Effector memory CD8-positive, alpha-beta T cell (primary cell): ENCODE results near the gene APBA2.

ENCODE experiments used
- ATAC-seq: fragments of 150-1000 bp; cut with Tn5 transposase; replicated peaks from 2 replicates; pipeline ENCODE4 v1.10.0; 2021; ENCODE audit warnings: mild to moderate bottlenecking, moderate library complexity
- DNase-seq, 3 experiments: peaks; one replicate each; pipeline ENCODE4 v3.0.0; 2021
- H3K27ac Mint-ChIP-seq, 2 donors: one replicate each; pipeline ENCODE4 v1.8.0; 2022; ENCODE audit warnings: mild to moderate bottlenecking in 2 of 2, mixed read lengths in 2 of 2, moderate library complexity in 2 of 2
- H3K27me3 Mint-ChIP-seq, 2 donors: one replicate each; pipeline ENCODE4 v1.8.0; 2022; ENCODE audit warnings: mixed read lengths in 2 of 2
- H3K36me3 Mint-ChIP-seq: one replicate; pipeline ENCODE4 v1.8.0; 2022; ENCODE audit warnings: mild to moderate bottlenecking, moderate library complexity, mixed read lengths; ENCODE audit not compliant: insufficient read depth
- H3K4me1 Mint-ChIP-seq, 2 donors: one replicate each; pipeline ENCODE4 v1.8.0; 2022; ENCODE audit warnings: low read depth in 2 of 2, mixed read lengths in 2 of 2
- H3K4me3 Mint-ChIP-seq, 2 donors: one replicate each; pipeline ENCODE4 v1.8.0; 2022; ENCODE audit warnings: mild to moderate bottlenecking in 2 of 2, mixed read lengths in 2 of 2, moderate library complexity in 2 of 2
- H3K9me3 Mint-ChIP-seq, 2 donors: one replicate each; pipeline ENCODE4 v1.8.0; 2022; ENCODE audit warnings: mixed read lengths in 2 of 2

Gene APBA2

DNA sequence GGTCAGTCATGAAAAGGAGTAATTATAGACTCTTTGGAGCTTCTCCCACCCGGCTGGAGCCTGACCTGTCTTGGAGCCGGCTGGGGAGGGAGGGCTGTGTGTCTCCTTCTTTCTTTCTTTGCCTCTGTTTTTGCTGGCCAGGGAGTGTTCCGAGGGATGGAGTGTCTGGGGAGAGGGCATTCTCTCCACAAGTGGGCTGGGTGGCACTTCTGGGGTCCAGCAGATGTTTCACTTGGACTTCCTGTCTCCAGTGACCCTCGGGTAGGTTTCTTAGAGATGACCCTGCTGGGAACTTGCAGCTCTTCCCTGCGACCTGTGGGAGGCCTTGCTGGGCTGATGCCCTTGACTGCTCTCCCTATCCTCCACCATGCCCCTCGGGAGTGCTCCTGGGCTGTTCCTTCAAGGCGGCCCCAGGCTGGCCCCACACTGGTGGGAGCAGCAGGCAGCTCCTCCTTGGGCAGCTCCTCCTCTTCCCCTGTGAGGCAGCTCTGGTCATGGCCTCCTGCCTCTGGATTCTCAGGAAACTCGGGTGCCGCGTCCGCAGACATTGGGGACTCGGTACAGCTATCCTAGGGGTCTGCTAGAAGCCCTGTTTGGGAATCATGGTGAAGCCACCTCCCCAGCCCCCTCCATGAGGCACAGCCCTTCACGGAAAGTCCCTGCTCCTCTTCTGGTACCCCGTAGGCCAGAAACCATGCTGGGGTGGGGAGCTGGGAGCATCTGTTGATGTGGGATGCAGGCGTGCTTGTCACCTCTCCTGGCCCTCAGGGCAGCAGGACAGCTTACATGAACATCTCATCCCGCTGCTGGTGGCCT, 44.9 kb downstream of the APBA2 start:
- peak overlapping the region in 1 of 2 donors; percentile 19 for H3K27ac Mint-ChIP-seq
- DNase-seq, result no peak
- no peak overlapping the region for H3K4me3 Mint-ChIP-seq
- peaks cover 0 to 10% of the 10 kb centered on the region in 2 donors for H3K27me3 Mint-ChIP-seq
- H3K36me3 Mint-ChIP-seq, result peaks cover 4% of the 10 kb centered on the region
- H3K9me3 Mint-ChIP-seq, result no peaks in the 10 kb centered on the region
- ATAC-seq, result no peak
- peaks cover 11 to 29% of the 10 kb centered on the region in 2 donors for H3K4me1 Mint-ChIP-seq

DNA sequence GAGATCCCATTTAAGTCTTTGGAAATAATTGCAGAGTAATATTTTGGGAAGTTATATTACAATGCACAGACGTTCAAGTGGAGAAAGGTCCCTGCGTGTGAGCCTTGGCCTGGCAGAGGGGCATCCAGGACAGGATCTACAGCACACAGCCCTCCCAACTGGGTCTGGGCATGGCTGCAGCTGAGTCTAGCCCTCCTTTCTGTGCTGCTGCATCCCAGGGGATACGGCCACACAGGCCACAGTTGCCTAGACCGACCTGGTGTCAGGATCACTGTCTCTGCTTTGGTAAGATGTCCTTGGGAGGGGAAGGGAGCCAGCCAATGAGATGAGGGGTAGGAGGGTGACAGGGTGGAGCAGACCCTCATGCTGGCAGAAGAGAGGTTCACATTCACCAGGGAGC, 46.1 kb downstream of the APBA2 start:
- ATAC-seq (no peak), DNase-seq (no peak)
- H3K27me3 Mint-ChIP-seq, result peaks cover 0 to 10% of the 10 kb centered on the region in 2 donors
- H3K36me3 Mint-ChIP-seq, result peaks cover 4% of the 10 kb centered on the region
- peaks cover 19 to 41% of the 10 kb centered on the region in 2 donors for H3K4me1 Mint-ChIP-seq
- no peaks in the 10 kb centered on the region for H3K9me3 Mint-ChIP-seq
- H3K4me3 Mint-ChIP-seq, result no peak overlapping the region
- no peak overlapping the region for H3K27ac Mint-ChIP-seq

DNA sequence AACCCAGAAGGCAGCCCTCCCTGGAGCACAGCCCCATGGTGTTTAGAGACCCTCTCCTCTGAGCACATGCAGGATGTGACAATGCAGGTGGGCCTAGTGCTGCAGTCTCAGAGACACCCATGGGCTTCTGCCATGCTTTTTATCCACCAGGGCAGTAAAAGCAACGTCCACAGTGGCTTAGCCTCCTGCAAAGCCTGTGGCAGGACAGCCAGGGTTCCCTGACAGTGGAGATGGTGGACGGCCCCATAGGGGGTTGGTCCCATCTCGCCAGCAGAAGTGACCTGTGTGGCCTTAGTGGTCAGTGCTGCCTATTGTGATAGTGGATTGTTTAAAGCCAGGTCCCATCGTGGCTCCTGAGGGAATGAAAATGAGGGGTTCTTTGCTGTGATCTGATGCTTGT, 46.6 kb downstream of the APBA2 start:
- Mint-ChIP-seq H3K4me1 (peaks cover 23 to 46% of the 10 kb centered on the region in 2 donors), H3K27ac (peak overlapping the region in 1 of 2 donors; percentile 16), H3K27me3 (peaks cover 0 to 10% of the 10 kb centered on the region in 2 donors), H3K36me3 (peaks cover 4% of the 10 kb centered on the region), H3K9me3 (no peaks in the 10 kb centered on the region), H3K4me3 (no peak overlapping the region)
- no peak for DNase-seq
- ATAC-seq, result no peak

DNA sequence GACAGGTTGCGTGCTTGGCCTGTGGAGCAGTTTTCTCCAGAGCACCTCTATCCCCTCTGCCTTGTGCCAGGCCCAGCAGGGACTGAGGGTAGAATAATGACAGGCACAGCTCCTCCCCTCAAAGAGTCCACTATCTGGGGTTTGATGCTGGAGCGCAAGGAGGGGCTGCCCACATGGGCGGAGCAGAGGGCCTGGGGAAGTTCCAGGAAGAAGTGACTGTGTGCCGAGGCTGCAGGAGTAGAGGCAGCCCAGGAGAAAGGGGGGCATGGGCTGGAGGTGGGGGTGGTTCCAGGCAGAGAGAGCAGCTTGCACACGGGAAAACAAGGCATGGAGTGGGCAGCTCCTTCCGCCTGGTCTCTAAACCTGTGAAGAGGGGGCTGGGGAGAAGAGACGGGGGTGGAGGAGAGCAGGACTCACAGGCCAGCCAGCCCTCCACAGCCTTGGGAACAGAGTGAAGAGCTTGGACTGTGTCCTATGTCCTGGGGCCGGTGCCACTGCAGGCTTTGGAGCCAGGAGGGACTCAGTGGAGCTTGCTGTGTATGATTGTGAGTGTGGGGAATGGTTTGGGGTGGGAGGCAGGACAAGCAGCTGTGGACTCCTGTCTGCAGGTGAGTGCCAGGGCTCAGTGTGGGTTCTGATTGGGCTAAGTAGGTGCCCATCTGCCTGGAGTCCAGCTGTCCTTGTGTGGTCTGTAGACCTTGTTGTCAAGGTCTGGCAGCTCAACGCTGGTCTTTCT, 48.1 kb downstream of the APBA2 start:
- DNase-seq (no peak), ATAC-seq (no peak)
- Mint-ChIP-seq H3K9me3 (no peaks in the 10 kb centered on the region), H3K36me3 (peaks cover 12% of the 10 kb centered on the region), H3K27me3 (peaks cover 0 to 10% of the 10 kb centered on the region in 2 donors), H3K27ac (peak overlapping the region; percentile 76 to 92), H3K4me1 (peaks cover 30 to 54% of the 10 kb centered on the region in 2 donors), H3K4me3 (peak overlapping the region in 1 of 2 donors; percentile 19)

GRCh38 chr15:28934645-28935044, 48.9 kb downstream of the APBA2 start:
- H3K9me3 Mint-ChIP-seq, result no peaks in the 10 kb centered on the region
- peaks cover 12% of the 10 kb centered on the region for H3K36me3 Mint-ChIP-seq
- DNase-seq, result no peak
- peak overlapping the region; percentile 76 to 92 for H3K27ac Mint-ChIP-seq
- peak overlapping the region in 1 of 2 donors; percentile 19 for H3K4me3 Mint-ChIP-seq
- no peak for ATAC-seq
- peaks cover 37 to 60% of the 10 kb centered on the region in 2 donors for H3K4me1 Mint-ChIP-seq
- H3K27me3 Mint-ChIP-seq, result peaks cover 0 to 2% of the 10 kb centered on the region in 2 donors

- no peaks in the 10 kb centered on the region for H3K9me3 Mint-ChIP-seq
- H3K4me3 Mint-ChIP-seq, result peak overlapping the region; percentile 44 to 75
- peak in 2 of 3 experiments; percentile 29 to 61 for DNase-seq
Measured at GRCh38 chr15:28935316-28935715, 49.5 kb downstream of the APBA2 start.

DNA sequence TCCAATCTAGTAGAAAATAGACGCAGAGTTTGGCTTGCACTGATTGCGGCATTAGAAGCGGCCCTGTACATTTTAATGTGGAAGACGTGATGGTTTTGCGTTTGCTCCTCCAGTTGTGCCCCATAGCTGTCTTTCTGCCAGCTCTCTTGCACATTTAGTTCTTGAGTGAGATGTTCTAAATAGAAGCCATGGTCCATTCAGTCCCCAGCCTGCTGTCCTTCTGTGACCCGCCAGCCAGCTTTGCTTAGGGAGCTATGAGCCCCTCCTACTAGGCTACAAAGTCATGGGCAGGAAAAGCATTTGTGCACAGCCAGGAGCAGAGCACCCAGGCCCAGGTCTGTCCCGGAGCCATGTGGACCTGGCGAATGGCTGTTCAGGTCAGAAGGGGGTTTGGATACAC, 50.3 kb downstream of the APBA2 start:
- no peaks in the 10 kb centered on the region for H3K27me3 Mint-ChIP-seq
- H3K36me3 Mint-ChIP-seq, result peaks cover 13% of the 10 kb centered on the region
- H3K4me3 Mint-ChIP-seq, result peak overlapping the region; percentile 70 to 75
- no peak for ATAC-seq
- H3K9me3 Mint-ChIP-seq, result no peaks in the 10 kb centered on the region
- peaks cover 44 to 68% of the 10 kb centered on the region in 2 donors for H3K4me1 Mint-ChIP-seq
- DNase-seq, result no peak
- H3K27ac Mint-ChIP-seq, result peak overlapping the region; percentile 65 to 92

More at GRCh38 chr15:28935316-28935715, 49.5 kb downstream of the APBA2 start:
- Mint-ChIP-seq H3K27me3 (no peaks in the 10 kb centered on the region), H3K27ac (peak overlapping the region in 1 of 2 donors; percentile 92), H3K4me1 (peaks cover 41 to 62% of the 10 kb centered on the region in 2 donors), H3K36me3 (peaks cover 12% of the 10 kb centered on the region)
- peak; percentile 44 for ATAC-seq

DNA sequence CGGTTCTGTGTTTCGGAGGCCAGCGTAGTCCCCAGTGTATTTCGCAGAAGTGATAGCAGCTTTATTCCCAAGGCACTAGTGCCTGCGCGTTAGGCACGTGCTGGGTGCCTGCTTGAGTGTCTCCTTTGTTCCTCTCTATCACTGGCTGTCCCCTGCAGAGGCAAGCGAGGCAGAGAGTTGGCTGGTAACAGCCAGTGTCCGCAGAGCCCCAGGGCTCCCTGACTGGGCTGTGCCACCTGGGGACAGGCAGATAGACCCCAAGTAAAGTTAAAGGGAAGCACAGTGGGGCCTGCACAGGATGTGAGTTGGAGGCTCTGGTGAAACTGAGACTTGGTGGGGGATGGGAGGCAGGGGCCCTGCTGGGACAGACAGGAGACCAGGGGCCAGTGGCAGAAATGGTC, 50.7 kb downstream of the APBA2 start:
- no peak for ATAC-seq
- peaks cover 17% of the 10 kb centered on the region for H3K36me3 Mint-ChIP-seq
- peak overlapping the region; percentile 70 to 75 for H3K4me3 Mint-ChIP-seq
- H3K9me3 Mint-ChIP-seq, result no peaks in the 10 kb centered on the region
- H3K27ac Mint-ChIP-seq, result peak overlapping the region; percentile 65 to 92
- peaks cover 47 to 72% of the 10 kb centered on the region in 2 donors for H3K4me1 Mint-ChIP-seq
- no peak for DNase-seq
- no peaks in the 10 kb centered on the region for H3K27me3 Mint-ChIP-seq

- H3K9me3 Mint-ChIP-seq, result no peaks in the 10 kb centered on the region
- no peak for ATAC-seq
Measured at GRCh38 chr15:28937271-28937670, 51.5 kb downstream of the APBA2 start.

DNA sequence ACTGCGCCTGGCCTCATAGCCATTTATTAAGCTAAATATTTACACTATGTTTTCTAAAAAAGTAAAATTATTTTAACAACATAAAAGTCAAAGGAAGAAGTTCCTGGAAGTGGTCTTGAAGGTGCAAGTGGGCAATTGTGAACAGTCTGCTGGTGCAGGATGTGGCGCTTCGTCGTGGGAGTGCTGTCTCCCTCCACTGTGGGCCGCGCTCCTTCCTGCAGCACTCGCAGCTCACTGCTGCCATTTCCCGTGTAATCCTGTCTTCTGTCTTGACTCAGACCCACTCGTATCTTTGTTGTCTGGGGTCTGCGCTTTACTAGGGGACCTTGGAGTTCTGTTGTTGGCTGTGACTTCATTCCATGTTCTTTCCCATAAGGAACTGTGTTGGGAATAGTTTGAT, 56.3 kb downstream of the APBA2 start:
- Mint-ChIP-seq H3K27ac (peak overlapping the region; percentile 42 to 90), H3K4me3 (peak overlapping the region; percentile 41 to 74)
- peak; percentile 77 for ATAC-seq

More at GRCh38 chr15:28937271-28937670, 51.5 kb downstream of the APBA2 start:
- H3K27ac Mint-ChIP-seq, result peak overlapping the region; percentile 84 to 92
- no peak for DNase-seq
- H3K4me1 Mint-ChIP-seq, result peaks cover 49 to 74% of the 10 kb centered on the region in 2 donors
- peak overlapping the region; percentile 70 to 75 for H3K4me3 Mint-ChIP-seq
- peaks cover 21% of the 10 kb centered on the region for H3K36me3 Mint-ChIP-seq
- H3K27me3 Mint-ChIP-seq, result no peaks in the 10 kb centered on the region

DNA sequence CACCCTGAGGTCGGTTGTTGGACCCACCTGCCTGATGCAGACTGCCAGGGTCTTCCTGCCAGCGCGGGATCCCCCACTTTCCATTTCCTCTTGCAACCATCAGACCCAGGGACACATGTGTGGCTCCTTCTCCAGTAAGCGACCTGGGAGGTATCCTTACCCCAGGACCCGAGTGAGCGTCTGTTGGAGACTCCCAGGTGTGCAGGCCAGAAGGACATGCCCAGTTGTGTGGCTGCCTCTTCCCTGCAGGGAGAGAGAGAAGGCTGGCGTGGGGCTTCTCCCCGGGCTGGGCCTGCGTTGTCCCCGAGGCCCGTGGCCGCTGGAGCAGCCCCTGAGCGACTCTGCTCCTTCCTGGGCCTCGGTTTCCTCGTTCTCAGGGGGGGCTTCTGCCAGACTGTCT, 56.8 kb downstream of the APBA2 start:
- DNase-seq (no peak), ATAC-seq (no peak)
- Mint-ChIP-seq H3K36me3 (peaks cover 15% of the 10 kb centered on the region), H3K27me3 (no peaks in the 10 kb centered on the region), H3K9me3 (no peaks in the 10 kb centered on the region), H3K27ac (peak overlapping the region; percentile 42 to 90), H3K4me1 (peaks cover 37 to 69% of the 10 kb centered on the region in 2 donors), H3K4me3 (peak overlapping the region; percentile 41 to 74)

More for the DNA sequence above, 56.3 kb downstream of the APBA2 start:
- Mint-ChIP-seq H3K27me3 (no peaks in the 10 kb centered on the region), H3K9me3 (no peaks in the 10 kb centered on the region), H3K4me1 (peaks cover 38 to 72% of the 10 kb centered on the region in 2 donors), H3K36me3 (peaks cover 17% of the 10 kb centered on the region)
- DNase-seq, result peak; percentile 20 to 51 (median 25)

GRCh38 chr15:28943146-28943545, 57.4 kb downstream of the APBA2 start:
- no peaks in the 10 kb centered on the region for H3K27me3 Mint-ChIP-seq
- H3K4me1 Mint-ChIP-seq, result peaks cover 36 to 69% of the 10 kb centered on the region in 2 donors
- H3K36me3 Mint-ChIP-seq, result peaks cover 9% of the 10 kb centered on the region
- peak overlapping the region in 1 of 2 donors; percentile 52 for H3K4me3 Mint-ChIP-seq
- DNase-seq, result no peak
- no peak for ATAC-seq
- no peaks in the 10 kb centered on the region for H3K9me3 Mint-ChIP-seq
- H3K27ac Mint-ChIP-seq, result no peak overlapping the region

DNA sequence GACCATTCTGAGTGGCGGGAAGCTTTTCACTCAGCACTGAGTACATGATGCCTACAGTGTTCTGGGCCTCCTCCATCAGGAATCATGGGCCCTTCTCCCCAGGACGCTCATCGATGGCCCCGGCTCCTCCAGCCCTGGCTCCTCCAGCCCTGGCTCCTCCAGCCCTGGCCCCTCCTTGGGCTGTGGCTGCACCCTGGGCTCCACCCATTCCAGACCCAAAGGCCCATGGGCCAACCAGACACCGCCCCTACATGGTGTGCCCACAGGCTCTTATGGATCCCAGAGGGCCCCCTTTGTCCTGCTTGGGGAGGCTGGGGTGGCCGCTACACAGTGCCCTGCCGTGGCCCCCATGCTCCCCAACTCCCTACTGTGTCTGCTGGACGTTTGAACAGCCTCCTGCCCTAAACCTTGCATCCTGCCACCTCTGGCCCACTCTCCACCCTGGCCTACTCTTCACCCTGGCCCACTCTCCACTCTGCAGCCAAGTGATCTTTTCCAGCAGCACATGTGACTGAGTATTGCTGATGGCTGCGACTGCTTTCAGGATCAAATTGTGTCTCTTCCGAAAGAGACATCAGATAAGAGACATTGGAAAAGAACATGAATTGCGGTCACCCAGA, 57.9 kb downstream of the APBA2 start:
- ATAC-seq, result no peak
- Mint-ChIP-seq H3K4me1 (peaks cover 42 to 71% of the 10 kb centered on the region in 2 donors), H3K36me3 (peaks cover 12% of the 10 kb centered on the region), H3K27ac (no peak overlapping the region), H3K27me3 (no peaks in the 10 kb centered on the region), H3K9me3 (no peaks in the 10 kb centered on the region), H3K4me3 (no peak overlapping the region)
- DNase-seq, result no peak
